Measurements from ENCODE around the gene USP5. TPM values are rescaled to one million over a fixed set of nuclear protein-coding genes. Genes with fewer than 3 reads are reported as not detected.

The USP5 gene
- total RNA-seq, 1 experiment from 2014 or later, result 175 TPM

DNA sequence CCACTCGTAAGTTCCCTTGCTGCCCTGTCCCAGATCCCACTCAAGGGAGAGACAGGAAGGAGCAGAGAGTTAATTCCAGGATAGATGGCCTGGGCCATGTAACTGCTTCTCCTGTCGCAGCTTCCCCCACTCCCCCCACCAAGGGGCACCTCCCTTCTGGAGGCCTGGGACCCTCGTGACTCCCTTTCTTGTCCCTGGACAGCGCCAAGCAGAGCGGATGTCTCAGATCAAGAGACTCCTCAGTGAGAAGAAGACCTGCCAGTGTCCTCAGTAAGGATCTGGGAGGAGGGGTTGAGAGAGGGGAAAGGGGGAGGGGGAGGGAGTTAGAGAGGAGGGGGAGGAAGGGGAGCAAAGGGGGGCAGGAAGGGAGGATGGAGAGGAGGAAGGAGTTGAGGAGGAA lies 33.3 kb upstream of the USP5 start:
- no peaks in the 10 kb centered on the region for H4K20me1 ChIP-seq (ENCODE audit: insufficient read depth)
- peaks cover 13 to 24% of the 10 kb centered on the region in 2 experiments for H3K4me1 ChIP-seq (ENCODE audit: control insufficient read depth in 1 of 2, insufficient read depth in 2 of 2, low read length in 2 of 2)
- H3K9me3 ChIP-seq (ENCODE audit: control insufficient read depth in 1 of 2, insufficient read depth in 1 of 2, low read depth in 1 of 2, low read length in 2 of 2), result no peaks in the 10 kb centered on the region
- DNase-seq (ENCODE audit: low read depth, low spot score) (no peak), ATAC-seq (no peak)
- H3K9me2 ChIP-seq (ENCODE audit: insufficient read depth), result no peaks in the 10 kb centered on the region
- intact Hi-C loops (cut with micrococcal nuclease), result no loop called here
- no TSS peak for BruUV-seq (replicated peaks)
- H3K4me3 ChIP-seq (replicated peaks in 1 of 2; ENCODE audit: low read depth in 1 of 2, low read length in 2 of 2), result no peak overlapping the region
- TF ChIP-seq ZFX (IDR thresholded peaks at IDR 0.05), result no peak
- no peak for TF ChIP-seq SIN3A (IDR thresholded peaks at IDR 0.05; ENCODE audit: low read depth)
- no peak for TF ChIP-seq TCF7L2 (IDR thresholded peaks at IDR 0.05; ENCODE audit: borderline replicate concordance, extremely low read depth, insufficient read depth, insufficient read length)
- TF ChIP-seq ATF3 (IDR thresholded peaks at IDR 0.05), result no peak
- no peak for TF ChIP-seq EZH2 (IDR thresholded peaks at IDR 0.05)
- no peak for TF ChIP-seq CEBPB (IDR thresholded peaks at IDR 0.05; ENCODE audit: low read depth)
- H3K4me2 ChIP-seq (ENCODE audit: low read length), result no peak overlapping the region
- ChIA-PET CTCF (no interaction called here), POLR2A (interaction anchor here (0.6 kb wide), 1 partner anchor 210 kb away, joined by 5 read pairs; no protein-coding TSS in a partner anchor), RAD21 (ENCODE audit: low non-redundant PET in 1 of 2, low total read pairs in 2 of 2, uncharacterized antibody in 2 of 2, unreplicated experiment in 2 of 2) (no interaction called here)
- H3K27me3 ChIP-seq (ENCODE audit: insufficient read depth, low read length), result peaks cover 6% of the 10 kb centered on the region; the same call in 1 of the 2 replicates
- no peak overlapping the region for H3K9ac ChIP-seq (ENCODE audit: low read length)
- no peak overlapping the region for H3K27ac ChIP-seq (ENCODE audit: low read depth, low read length)
- no peaks in the 10 kb centered on the region for H3K79me2 ChIP-seq (ENCODE audit: insufficient read depth, low read length)
- H2AFZ ChIP-seq (ENCODE audit: low read depth, low read length, poor library complexity, severe bottlenecking), result no peak overlapping the region
- no peaks in the 10 kb centered on the region for H3K36me3 ChIP-seq (ENCODE audit: control insufficient read depth in 1 of 2, insufficient read depth in 2 of 2, low read length in 2 of 2)

DNA sequence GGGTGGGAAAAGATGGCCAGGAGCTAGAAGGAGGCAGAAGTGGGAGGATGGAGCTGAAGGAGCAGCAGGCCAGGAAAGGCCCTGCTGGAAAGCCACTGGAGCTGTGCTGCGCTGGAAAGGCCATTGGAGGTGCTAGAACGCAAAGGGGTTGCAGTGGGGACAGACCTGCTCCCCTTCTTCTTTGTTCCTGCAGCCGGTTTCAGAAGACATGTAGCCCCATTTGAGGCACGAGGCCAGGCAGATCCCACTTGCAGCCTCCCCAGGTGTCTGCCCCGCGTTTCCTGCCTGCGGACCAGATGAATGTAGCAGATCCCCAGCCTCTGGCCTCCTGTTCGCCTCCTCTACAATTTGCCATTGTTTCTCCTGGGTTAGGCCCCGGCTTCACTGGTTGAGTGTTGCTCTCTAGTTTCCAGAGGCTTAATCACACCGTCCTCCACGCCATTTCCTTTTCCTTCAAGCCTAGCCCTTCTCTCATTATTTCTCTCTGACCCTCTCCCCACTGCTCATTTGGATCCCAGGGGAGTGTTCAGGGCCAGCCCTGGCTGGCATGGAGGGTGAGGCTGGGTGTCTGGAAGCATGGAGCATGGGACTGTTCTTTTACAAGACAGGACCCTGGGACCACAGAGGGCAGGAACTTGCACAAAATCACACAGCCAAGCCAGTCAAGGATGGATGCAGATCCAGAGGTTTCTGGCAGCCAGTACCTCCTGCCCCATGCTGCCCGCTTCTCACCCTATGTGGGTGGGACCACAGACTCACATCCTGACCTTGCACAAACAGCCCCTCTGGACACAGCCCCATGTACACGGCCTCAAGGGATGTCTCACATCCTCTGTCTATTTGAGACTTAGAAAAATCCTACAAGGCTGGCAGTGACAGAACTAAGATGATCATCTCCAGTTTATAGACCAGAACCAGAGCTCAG lies 32.6 kb upstream of the USP5 start:
- Histone ChIP-seq H3K9ac (ENCODE audit: low read length) (no peak overlapping the region), H3K4me2 (ENCODE audit: low read length) (no peak overlapping the region), H4K20me1 (ENCODE audit: insufficient read depth) (no peaks in the 10 kb centered on the region), H3K36me3 (ENCODE audit: control insufficient read depth in 1 of 2, insufficient read depth in 2 of 2, low read length in 2 of 2) (no peaks in the 10 kb centered on the region), H3K27ac (ENCODE audit: low read depth, low read length) (no peak overlapping the region), H3K4me1 (ENCODE audit: control insufficient read depth in 1 of 2, insufficient read depth in 2 of 2, low read length in 2 of 2) (peaks cover 13 to 24% of the 10 kb centered on the region in 2 experiments), H3K9me2 (ENCODE audit: insufficient read depth) (no peaks in the 10 kb centered on the region), H3K4me3 (replicated peaks in 1 of 2; ENCODE audit: low read depth in 1 of 2, low read length in 2 of 2) (no peak overlapping the region), H2AFZ (ENCODE audit: low read depth, low read length, poor library complexity, severe bottlenecking) (no peak overlapping the region), H3K27me3 (ENCODE audit: insufficient read depth, low read length) (peaks cover 6% of the 10 kb centered on the region; the same call in 1 of the 2 replicates), H3K79me2 (ENCODE audit: insufficient read depth, low read length) (no peaks in the 10 kb centered on the region), H3K9me3 (ENCODE audit: control insufficient read depth in 1 of 2, insufficient read depth in 1 of 2, low read depth in 1 of 2, low read length in 2 of 2) (no peaks in the 10 kb centered on the region)
- DNase-seq (ENCODE audit: low read depth, low spot score) (no peak), ATAC-seq (no peak)
- ChIA-PET CTCF (no interaction called here), RAD21 (ENCODE audit: low non-redundant PET in 1 of 2, low total read pairs in 2 of 2, uncharacterized antibody in 2 of 2, unreplicated experiment in 2 of 2) (no interaction called here), POLR2A (interaction anchor here (0.6 kb wide), 1 partner anchor 211 kb away, joined by 5 read pairs; no protein-coding TSS in a partner anchor)
- no peak for TF ChIP-seq TCF7L2 (IDR thresholded peaks at IDR 0.05; ENCODE audit: borderline replicate concordance, extremely low read depth, insufficient read depth, insufficient read length)
- TF ChIP-seq POLR2A (IDR thresholded peaks at IDR 0.05; ENCODE audit: borderline replicate concordance, extremely low read depth, insufficient read depth, insufficient read length), result peak; percentile 16
- no peak for TF ChIP-seq RAD21 (IDR thresholded peaks at IDR 0.05; ENCODE audit: low read depth)
- TF ChIP-seq ZNF274 (IDR thresholded peaks at IDR 0.05; ENCODE audit: low read depth, low read length), result no peak
- no TSS peak for BruUV-seq (replicated peaks)
- intact Hi-C loops (cut with micrococcal nuclease), result no loop called here
